Heart left ventricle (tissue), 16 donors: ENCODE measurements around the gene ZNF423. TPM values are rescaled to one million over a fixed set of nuclear protein-coding genes. Genes with fewer than 3 reads are reported as not detected.

Source experiments
- ATAC-seq, 4 donors: fragments of 200-7000 bp; cut with Tn5 transposase; one replicate each; pipeline ENCODE4 v1.9.1; 2020 to 2022; ENCODE audit warnings: moderate library complexity in 4 of 4, mild to moderate bottlenecking in 3 of 4, moderate number of reproducible peaks in 1 of 4
- DNase-seq, 5 donors: peaks; one replicate each; pipeline ENCODE4 v3.0.0-alpha.2; 2020
- H3K27ac ChIP-seq, 12 donors: fragments of 200-600 bp; sonication (generic) in 4 of 12; one replicate each; pipeline versions ENCODE4 v1.5.0 to v1.8.0; 2016 to 2022; ENCODE audit warnings: mild to moderate bottlenecking in 2 of 12
- H3K27me3 ChIP-seq, 9 donors: fragments of 200-600 bp; sonication (generic) in 2 of 9; one replicate each; pipeline versions ENCODE4 v1.5.1 to v1.8.0; 2016 to 2022; ENCODE audit warnings: mild to moderate bottlenecking in 3 of 9
- H3K36me3 ChIP-seq, 9 donors: fragments of 200-600 bp; sonication (generic) in 2 of 9; one replicate each; pipeline versions ENCODE4 v1.5.0 to v1.8.0; 2018 to 2022; ENCODE audit warnings: mild to moderate bottlenecking in 2 of 9
- H3K4me1 ChIP-seq, 12 donors: fragments of 200-600 bp; sonication (generic) in 4 of 12; one replicate each; pipeline versions ENCODE4 v1.5.0 to v1.8.0; 2016 to 2022; ENCODE audit warnings: mild to moderate bottlenecking in 3 of 12
- H3K4me3 ChIP-seq, 12 donors: fragments of 200-600 bp; sonication (generic) in 4 of 12; one replicate each; pipeline versions ENCODE4 v1.5.0 to v1.8.0; 2017 to 2022; ENCODE audit warnings: mild to moderate bottlenecking in 9 of 12, moderate library complexity in 4 of 12
- H3K9me3 ChIP-seq, 12 donors: fragments of 200-600 bp; sonication (generic) in 4 of 12; one replicate each; pipeline versions ENCODE4 v1.5.0 to v1.8.0; 2016 to 2022; ENCODE audit warnings: mild to moderate bottlenecking in 1 of 12
- CTCF ChIP-seq, 12 donors: fragments of 200-600 bp; sonication (generic) in 4 of 12; IDR thresholded peaks; one replicate each; pipeline versions ENCODE4 v1.5.0 to v1.8.0; 2018 to 2022; ENCODE audit warnings: antibody characterized with exemption in 12 of 12, mild to moderate bottlenecking in 5 of 12
- POLR2A ChIP-seq, 2 donors: fragments of 450-650 bp; IDR thresholded peaks; one replicate each; pipeline ENCODE4 v1.6.1; 2017; ENCODE audit warnings: antibody characterized with exemption in 2 of 2, mild to moderate bottlenecking in 2 of 2, moderate library complexity in 2 of 2
- WGBS, 4 donors: extraction: QIAGEN DNeasy Blood & Tissue Kit in 2 of 4; methylation state at CpG; one replicate each; pipeline versions ENCODE4 v1.1.5 to v1.1.7; 2013 to 2018; 5-methylcytosine and 5-hydroxymethylcytosine counted together
- intact Hi-C, 10 donors: fragments of 100-400 bp; cut with DNase I; formaldehyde crosslinking; loops; one replicate each; pipeline versions ENCODE4 v1.11.1 to v1.14.2; 2022
- polyA plus RNA-seq, 2 donors: library from polyadenylated mRNA; stranded (reverse); fragments of 200-250 nt; gene quantifications; one replicate each; pipeline ENCODE4 v1.2.3, GENCODE V29; 2013
- total RNA-seq, 9 donors: library from RNA; depleted of rRNA in 2 of 9; stranded (reverse); fragments of >200 nt in 2 of 9; fragmentation: NEBNext Ultra II Directional in 3 of 9; extraction: Animal tissue kit (Norgen Biotek cat#: 25700) in 3 of 9; gene quantifications; one replicate each; pipeline versions ENCODE4 v1.1.0 to v1.2.4, GENCODE V29; 2016 to 2023
- donor health status: ischemic (EF 13 %, LVEDD 7.1; RV severe dilation, severe dysfunction).
- donor health status: healthy with polysubstance abuse.
- donor health status: DM: no; HTN: yes; CAD: no.
- donor health status: DM: no; HTN: no; CAD: no.
- donor health status: ischemic (EF 25% LVEDD 6.9; RV normal size, moderate dysfunction).
- donor health status: ischemic (EF 25% LVEDD 5.7; RV mildly dilated, moderate dysfunction).
- donor health status: healthy.
- donor health status: DM: yes; HTN: yes; CAD: no.
- donor health status: ischemic (EF 35%, LVEDD 5.7; RV mildly dilated, moderate dysfunction).
- donor health status: nonischemic (EF 11% LVEDD 7.7; RV severe dilation, severe dysfunction).
- donor health status: DM: yes; HTN: yes; CAD: no.
- donor health status: PGD.
- donor health status: ischemic (EF 29% LVEDD 5.4; RV normal size, mild dysfunction).
- donor health status: nonischemic (EF 23%, LVEDD 6.1; RV moderate dilation, normal function).

Gene ZNF423
- total and polyA plus RNA-seq, 11 donors, result 1.8 to 10.4 (median 5.7) TPM

GRCh38 chr16:49733313-49734009 is 122.5 kb downstream of the ZNF423 start:
- DNase-seq (no peak), ATAC-seq (no peak)
- TF ChIP-seq POLR2A (IDR thresholded peaks at IDR 0.05), result no peak
- TF ChIP-seq CTCF (IDR thresholded peaks at IDR 0.05), result no peak
- peaks cover 0 to 14% (median 0%) of the 10 kb centered on the region in 9 donors for H3K36me3 ChIP-seq
- intact Hi-C loops, result no loop called here
- WGBS, 4 donors, result 89 to 91% (median 90%) methylated on average over 10 of the region's 10 CpGs
- H3K27me3 ChIP-seq, result no peaks in the 10 kb centered on the region
- peaks cover 0 to 12% (median 0%) of the 10 kb centered on the region in 12 donors for H3K4me1 ChIP-seq
- H3K4me3 ChIP-seq, result no peak overlapping the region
- no peak overlapping the region for H3K27ac ChIP-seq
- peaks cover 0 to 20% (median 10%) of the 10 kb centered on the region in 12 donors for H3K9me3 ChIP-seq

GRCh38 chr16:49731911-49732310 is 124.0 kb downstream of the ZNF423 start:
- peaks cover 0 to 20% (median 10%) of the 10 kb centered on the region in 12 donors for H3K9me3 ChIP-seq
- intact Hi-C loops, result no loop called here
- 94 to 97% (median 96%) methylated on average over 3 of the region's 3 CpGs for WGBS, 4 donors
- peaks cover 0 to 8% (median 0%) of the 10 kb centered on the region in 12 donors for H3K4me1 ChIP-seq
- H3K27ac ChIP-seq, result no peak overlapping the region
- no peaks in the 10 kb centered on the region for H3K27me3 ChIP-seq
- no peak overlapping the region for H3K4me3 ChIP-seq
- DNase-seq (no peak), ATAC-seq (no peak)
- peaks cover 0 to 14% (median 0%) of the 10 kb centered on the region in 9 donors for H3K36me3 ChIP-seq
- no peak for TF ChIP-seq POLR2A (IDR thresholded peaks at IDR 0.05)
- TF ChIP-seq CTCF (IDR thresholded peaks at IDR 0.05), result no peak

- no peaks in the 10 kb centered on the region for H3K27me3 ChIP-seq
- intact Hi-C loops, result no loop called here
- H3K9me3 ChIP-seq, result peaks cover 0 to 20% (median 10%) of the 10 kb centered on the region in 12 donors
- no peak overlapping the region for H3K27ac ChIP-seq
- 77 to 94% (median 85%) methylated on average over 7 to 12 of the region's 12 CpGs for WGBS, 4 donors
- peaks cover 0 to 14% (median 0%) of the 10 kb centered on the region in 9 donors for H3K36me3 ChIP-seq
- TF ChIP-seq CTCF (IDR thresholded peaks at IDR 0.05), result no peak
- TF ChIP-seq POLR2A (IDR thresholded peaks at IDR 0.05), result no peak
- H3K4me1 ChIP-seq, result peaks cover 0 to 8% (median 0%) of the 10 kb centered on the region in 12 donors
- DNase-seq, result no peak
- ATAC-seq, result no peak
- no peak overlapping the region for H3K4me3 ChIP-seq
Measured at GRCh38 chr16:49730772-49731171, 125.1 kb downstream of the ZNF423 start.

GRCh38 chr16:49727611-49728010 is 128.3 kb downstream of the ZNF423 start:
- H3K4me1 ChIP-seq, result no peaks in the 10 kb centered on the region
- H3K36me3 ChIP-seq, result peaks cover 0 to 14% (median 0%) of the 10 kb centered on the region in 9 donors
- H3K4me3 ChIP-seq, result no peak overlapping the region
- no peak overlapping the region for H3K27ac ChIP-seq
- peaks cover 0 to 19% (median 10%) of the 10 kb centered on the region in 12 donors for H3K9me3 ChIP-seq
- H3K27me3 ChIP-seq, result no peaks in the 10 kb centered on the region
- DNase-seq (no peak), ATAC-seq (no peak)
- intact Hi-C loops, result no loop called here
- WGBS, 4 donors, result 89 to 94% (median 90%) methylated on average over 9 to 11 of the region's 11 CpGs
- TF ChIP-seq POLR2A (IDR thresholded peaks at IDR 0.05), result no peak
- no peak for TF ChIP-seq CTCF (IDR thresholded peaks at IDR 0.05)
